Measurements from ENCODE around the gene LRP1B.

The LRP1B gene

DNA sequence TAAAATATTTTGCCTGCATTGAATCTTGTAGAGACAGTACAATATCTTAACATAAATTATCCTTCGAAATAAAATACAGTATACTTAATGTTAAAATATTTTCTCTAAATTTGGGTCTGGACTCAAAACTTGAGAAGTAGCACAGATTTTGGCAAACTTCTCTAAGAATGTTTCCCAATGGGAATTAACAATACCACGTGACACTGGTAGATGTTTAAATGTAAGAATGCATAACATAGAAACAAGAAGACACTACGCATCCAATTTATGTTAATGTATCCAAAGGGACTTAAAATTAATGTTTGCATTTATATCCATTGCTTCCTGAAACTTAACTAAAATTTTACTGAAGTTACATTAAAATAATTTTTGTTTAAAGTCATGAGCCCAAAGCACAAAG lies 1460.9 kb downstream of the LRP1B start:
- ChIA-PET POLR2A (no interaction called here), CTCF (no interaction called here)
- TF ChIP-seq, protein P1, sequence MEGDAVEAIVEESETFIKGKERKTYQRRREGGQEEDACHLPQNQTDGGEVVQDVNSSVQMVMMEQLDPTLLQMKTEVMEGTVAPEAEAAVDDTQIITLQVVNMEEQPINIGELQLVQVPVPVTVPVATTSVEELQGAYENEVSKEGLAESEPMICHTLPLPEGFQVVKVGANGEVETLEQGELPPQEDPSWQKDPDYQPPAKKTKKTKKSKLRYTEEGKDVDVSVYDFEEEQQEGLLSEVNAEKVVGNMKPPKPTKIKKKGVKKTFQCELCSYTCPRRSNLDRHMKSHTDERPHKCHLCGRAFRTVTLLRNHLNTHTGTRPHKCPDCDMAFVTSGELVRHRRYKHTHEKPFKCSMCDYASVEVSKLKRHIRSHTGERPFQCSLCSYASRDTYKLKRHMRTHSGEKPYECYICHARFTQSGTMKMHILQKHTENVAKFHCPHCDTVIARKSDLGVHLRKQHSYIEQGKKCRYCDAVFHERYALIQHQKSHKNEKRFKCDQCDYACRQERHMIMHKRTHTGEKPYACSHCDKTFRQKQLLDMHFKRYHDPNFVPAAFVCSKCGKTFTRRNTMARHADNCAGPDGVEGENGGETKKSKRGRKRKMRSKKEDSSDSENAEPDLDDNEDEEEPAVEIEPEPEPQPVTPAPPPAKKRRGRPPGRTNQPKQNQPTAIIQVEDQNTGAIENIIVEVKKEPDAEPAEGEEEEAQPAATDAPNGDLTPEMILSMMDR (IDR thresholded peaks at IDR 0.05; ENCODE audit: control extremely low read depth, extremely low read depth, low read depth, missing control alignments) = no peak
- no peak for DNase-seq (ENCODE audit: extremely low spot score)

DNA sequence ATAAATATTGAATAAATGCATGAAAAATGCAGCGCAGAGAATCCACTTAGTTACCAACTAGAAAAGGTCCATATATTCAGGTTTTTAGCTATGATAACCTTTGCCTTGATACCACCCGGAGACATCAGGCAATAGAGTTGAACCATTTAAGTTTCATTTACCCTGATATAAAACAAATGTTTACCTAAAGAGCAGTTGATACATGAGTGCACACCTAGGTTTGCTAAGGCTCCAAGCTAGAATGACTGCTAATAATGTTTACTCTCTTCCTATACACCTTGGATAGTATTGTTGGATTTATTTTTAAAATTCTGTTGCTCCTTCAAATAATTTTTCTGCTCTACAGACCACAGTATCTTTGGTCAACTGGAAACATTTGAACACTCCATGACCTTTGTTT lies 1463.6 kb downstream of the LRP1B start:
- DNase-seq (ENCODE audit: extremely low spot score) = no peak
- TF ChIP-seq, protein P1 (IDR thresholded peaks at IDR 0.05; ENCODE audit: control extremely low read depth, extremely low read depth, low read depth, missing control alignments) = no peak
- ChIA-PET POLR2A (no interaction called here), CTCF (interaction anchor here (1.2 kb wide), 1 partner anchor 22 kb away, joined by 3 read pairs; no protein-coding TSS in a partner anchor)

DNA sequence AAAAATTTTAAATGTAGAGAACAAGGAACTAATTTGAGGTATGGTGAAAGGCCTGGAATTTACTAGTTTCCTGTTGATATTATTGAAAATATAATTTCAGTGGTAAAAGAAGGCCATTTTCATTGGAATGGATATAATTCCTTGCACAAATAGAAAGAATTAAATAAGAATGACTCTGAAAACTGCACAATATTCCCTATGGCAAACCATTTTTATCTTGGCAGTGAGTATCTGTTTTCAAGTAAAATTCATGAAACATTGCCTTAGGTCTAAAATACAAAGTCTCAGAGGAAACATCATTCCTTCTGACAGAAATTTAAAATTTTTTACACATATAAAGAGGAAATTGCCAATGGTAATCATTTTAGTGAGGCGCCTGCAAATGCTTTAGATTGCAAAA lies 1468.3 kb downstream of the LRP1B start:
- ChIA-PET CTCF (no interaction called here), POLR2A (no interaction called here)
- TF ChIP-seq, protein P1 (IDR thresholded peaks at IDR 0.05; ENCODE audit: control extremely low read depth, extremely low read depth, low read depth, missing control alignments) = no peak
- DNase-seq (ENCODE audit: extremely low spot score) = no peak

DNA sequence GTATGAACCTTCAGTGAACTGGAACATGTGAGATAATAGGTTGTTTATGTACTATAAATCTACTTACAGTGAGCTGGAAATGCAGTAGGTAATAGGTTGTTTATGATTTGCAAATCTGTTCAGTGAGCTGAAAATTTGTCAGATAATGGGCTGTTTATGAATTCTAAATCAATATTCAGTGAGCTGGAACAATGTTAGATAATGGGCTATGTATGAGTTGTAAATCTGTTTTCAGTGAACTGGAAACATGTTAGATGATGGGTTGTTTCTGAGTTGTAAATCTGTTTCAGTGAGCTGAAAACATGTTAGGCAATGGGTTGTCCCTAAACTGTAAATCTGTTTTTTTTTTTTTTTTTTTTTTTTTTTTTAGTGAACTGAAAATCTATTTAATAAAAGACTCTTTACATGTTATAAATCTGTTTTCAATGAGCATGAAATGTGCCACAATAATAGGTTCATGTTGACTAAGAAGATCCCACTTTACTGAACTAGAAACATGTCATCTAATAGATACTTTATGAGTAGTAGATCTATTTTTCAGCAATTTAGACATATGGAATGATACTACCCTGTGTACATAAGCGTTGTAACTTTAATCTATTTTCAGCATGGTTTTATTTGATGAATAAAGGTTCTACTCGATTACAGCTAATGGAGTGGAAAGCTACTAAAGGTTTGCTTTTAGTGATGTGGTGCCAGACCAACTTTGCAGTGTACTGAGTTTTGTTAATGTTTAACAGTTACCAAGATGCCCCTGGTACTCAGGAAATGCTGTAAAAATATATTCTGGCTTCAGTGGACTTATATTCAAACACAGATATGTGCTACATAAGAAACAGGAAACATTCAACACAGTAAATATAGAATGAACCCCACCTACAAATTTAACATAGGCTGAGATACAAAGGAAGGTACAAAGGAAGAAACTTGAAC lies 1471.8 kb downstream of the LRP1B start:
- POLR2A ChIA-PET = interaction anchor here (0.6 kb wide), 1 partner anchor 24 kb away, joined by 6 read pairs; no protein-coding TSS in a partner anchor
- TF ChIP-seq, protein P1 (IDR thresholded peaks at IDR 0.05; ENCODE audit: control extremely low read depth, extremely low read depth, low read depth, missing control alignments) = no peak
- DNase-seq (ENCODE audit: extremely low spot score) = no peak
- CTCF ChIA-PET = interaction anchor here (1.5 kb wide), 1 partner anchor 31 kb away, joined by 4 read pairs; no protein-coding TSS in a partner anchor

DNA sequence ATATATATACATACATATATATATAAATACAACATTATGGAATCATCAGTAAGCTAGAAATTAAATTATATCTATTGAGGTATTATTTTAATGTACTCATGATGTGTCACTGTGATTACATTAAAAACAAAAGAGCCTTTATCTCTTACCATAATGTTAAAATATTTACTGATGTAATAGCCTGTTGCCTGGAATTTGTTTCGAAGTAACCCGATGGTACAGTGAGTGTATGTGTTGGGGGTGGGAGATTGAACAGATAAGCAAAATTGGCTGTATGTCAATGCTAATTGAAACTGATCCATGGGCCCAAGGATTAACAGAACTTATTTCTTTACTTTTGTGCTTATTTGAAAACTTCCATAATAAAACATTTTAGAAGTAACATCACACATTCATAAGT lies 1473.2 kb downstream of the LRP1B start:
- ChIA-PET POLR2A (no interaction called here), CTCF (interaction anchor here (1.4 to 1.5 kb wide), 2 partner anchors 13 to 30 kb away, joined by 3 to 4 read pairs; no protein-coding TSS in a partner anchor)
- no peak for DNase-seq (ENCODE audit: extremely low spot score)
- TF ChIP-seq, protein P1 (IDR thresholded peaks at IDR 0.05; ENCODE audit: control extremely low read depth, extremely low read depth, low read depth, missing control alignments) = no peak

DNA sequence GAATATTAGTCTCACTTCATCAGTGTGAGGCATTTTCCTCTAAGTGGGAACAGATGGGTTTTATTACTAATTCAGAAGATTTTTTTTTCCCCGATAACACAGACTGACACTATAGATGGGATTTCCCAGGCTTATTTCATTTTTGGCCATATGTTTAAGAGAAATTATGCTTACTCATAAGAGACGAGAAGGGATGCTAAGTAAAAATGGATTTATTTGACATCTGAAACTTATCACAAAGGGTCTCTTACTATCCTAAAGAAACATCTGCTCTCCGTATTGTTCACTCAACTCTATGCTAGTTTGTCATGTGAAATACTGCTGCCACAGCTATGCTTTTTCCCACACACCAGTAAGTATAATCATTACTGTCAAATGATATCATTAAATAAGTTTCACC lies 1476.3 kb downstream of the LRP1B start:
- POLR2A ChIA-PET = no interaction called here
- DNase-seq (ENCODE audit: extremely low spot score) = no peak
- TF ChIP-seq, protein P1 (IDR thresholded peaks at IDR 0.05; ENCODE audit: control extremely low read depth, extremely low read depth, low read depth, missing control alignments) = no peak
- CTCF ChIA-PET = interaction anchor here (1.2 kb wide), 1 partner anchor 24 kb away, joined by 3 read pairs; no protein-coding TSS in a partner anchor

Data from GM10248 (cell line).